Subcutaneous adipose tissue (tissue), 4 donors: Measurements from ENCODE around the gene COG3. TPM values are rescaled to one million over a fixed set of nuclear protein-coding genes. Genes with fewer than 3 reads are reported as not detected.

ENCODE experiments used
- CTCF ChIP-seq: fragments of 450-650 bp; IDR thresholded peaks from one replicate; pipeline ENCODE4 v1.5.1; 2016; ENCODE audit warnings: low read depth, mild to moderate bottlenecking, control low read depth, antibody characterized with exemption, moderate library complexity
- total RNA-seq, 4 donors: library from RNA; depleted of rRNA; stranded (reverse); fragments of >200 nt; gene quantifications; one replicate each; pipeline ENCODE4 v1.1.0, GENCODE V29; 2016

The COG3 gene
- total RNA-seq, 4 donors from 2014 or later: 19.0 to 32.1 (median 26.7) TPM

- no peak for TF ChIP-seq CTCF
Observed at GRCh38 chr13:45454204-45454603, 10.5 kb upstream of the COG3 start.

DNA sequence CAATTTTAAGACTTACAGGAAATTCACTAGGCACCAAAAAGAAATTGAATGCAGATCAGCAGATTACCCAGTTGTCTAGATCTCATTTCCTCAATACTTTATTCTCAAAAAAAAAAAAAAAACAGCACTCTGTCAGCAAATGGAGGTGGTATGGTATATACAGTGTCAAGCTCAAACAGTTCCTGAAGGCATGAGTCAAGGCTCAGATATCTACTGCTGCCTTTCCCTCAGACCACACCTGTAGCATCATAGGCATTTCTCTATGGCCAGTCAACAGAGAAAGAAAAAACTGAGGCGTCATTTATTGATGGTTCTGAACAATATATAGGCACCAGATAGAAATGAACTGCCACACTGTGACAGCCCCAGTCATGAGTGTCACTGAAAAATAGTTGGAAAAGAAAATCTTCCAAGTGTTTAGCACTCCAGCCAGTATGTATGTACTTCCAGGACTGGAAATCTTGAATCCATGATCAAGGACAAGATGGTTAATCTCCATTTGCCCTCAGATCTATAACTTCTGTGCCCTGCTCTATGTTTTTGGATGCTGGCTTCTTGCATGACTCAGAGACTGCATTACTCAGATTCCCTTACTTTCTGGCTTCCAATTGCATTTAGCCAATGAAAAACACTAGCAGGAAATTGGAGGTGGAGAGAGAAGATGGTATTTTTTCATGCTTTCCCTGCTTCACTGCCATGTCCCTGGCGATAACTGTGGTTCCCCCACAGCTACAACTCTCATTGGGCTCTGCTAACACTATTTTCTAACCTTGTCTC is 8.4 kb upstream of the COG3 start:
- TF ChIP-seq CTCF: no peak

DNA sequence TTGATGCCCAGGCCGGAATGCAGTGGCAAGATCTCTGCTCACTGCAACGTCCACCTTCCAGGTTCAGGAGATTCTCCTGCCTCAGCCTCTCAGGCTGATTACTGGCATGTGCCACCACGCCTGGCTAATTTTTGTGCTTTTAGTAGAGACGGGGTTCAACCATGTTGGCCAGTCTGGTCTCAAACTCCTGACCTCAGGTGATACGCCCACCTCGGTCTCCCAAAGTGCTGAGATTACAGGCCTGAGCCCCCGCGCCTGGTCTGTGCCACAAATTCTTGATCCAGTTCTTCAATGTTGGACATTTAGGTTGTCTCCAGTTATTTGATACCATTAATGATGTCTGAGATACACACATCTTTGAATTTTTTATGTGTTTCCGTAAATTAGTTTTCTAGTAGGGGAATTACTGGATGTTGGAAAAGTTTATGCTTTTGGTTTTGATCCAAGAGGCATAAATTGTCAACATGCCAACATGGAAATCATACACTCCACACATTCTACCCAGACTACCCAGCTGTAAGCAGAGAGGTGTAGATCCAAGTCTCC is 525 bp upstream of the COG3 start:
- no peak for TF ChIP-seq CTCF

DNA sequence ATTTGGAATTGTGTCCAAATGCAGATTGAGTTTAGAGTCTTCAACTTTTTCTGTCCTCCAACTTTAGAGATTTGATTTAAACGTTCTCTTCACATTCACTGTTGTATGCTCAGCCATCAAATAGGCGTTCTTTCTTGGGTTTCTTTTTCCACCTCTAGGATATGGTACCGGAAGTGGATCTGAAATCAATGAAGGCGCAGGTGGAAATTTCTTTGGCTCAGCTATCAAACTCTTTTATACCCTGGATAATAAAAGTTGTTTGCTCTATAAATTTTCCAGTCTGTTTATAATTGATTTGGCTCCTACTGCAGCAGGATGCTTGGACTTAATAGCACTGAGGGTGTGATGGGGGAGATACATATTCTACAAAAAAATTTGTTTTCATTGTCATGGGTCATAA is 1.6 kb downstream of the COG3 start:
- no peak for TF ChIP-seq CTCF

DNA sequence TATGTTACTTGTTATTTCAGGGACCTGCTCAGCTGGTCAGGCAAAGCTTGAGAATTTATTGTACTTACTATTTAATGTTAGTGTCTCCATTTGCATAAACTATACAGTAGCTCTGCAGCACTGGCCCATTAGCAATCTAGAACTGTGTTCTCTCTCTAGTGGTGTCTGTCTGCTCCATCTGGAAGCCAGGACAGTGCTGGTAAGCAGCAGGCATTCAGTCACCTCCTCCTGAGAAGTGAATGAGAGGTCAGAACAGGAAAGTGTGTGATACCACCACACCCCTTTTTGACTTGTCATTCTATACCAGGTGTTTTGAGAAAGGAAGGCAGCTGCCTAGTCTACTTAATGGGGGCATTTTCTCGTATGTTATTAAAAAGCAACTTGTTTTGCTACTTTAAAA is 3.9 kb downstream of the COG3 start:
- TF ChIP-seq CTCF: no peak

DNA sequence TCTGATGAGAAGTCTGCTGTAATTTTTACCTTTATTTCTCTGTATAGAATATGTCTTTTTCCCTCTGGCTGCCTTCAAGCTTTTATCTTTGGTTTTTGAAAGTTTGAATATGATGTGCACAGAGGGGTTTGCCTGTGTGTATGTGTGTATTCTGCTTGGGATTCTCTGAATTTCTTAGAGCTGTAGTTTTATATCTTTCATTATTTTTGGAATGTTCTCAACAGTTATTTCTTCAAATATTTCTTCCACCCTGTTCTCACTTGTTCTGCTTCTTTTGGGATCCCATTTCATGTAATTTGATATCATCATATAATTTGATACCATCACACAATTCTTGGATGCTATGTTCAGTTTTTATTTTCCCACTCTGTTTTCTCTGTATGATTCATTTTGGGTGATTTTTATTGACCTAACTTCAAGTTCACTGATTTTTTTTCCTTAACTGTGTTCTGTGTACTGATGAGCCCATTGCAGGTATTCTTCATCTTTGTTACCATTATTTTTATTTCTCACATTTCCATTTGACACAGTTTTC is 7.5 kb downstream of the COG3 start:
- no peak for TF ChIP-seq CTCF

- TF ChIP-seq CTCF: no peak
Observed at GRCh38 chr13:45473627-45474026, 8.9 kb downstream of the COG3 start.
